ENCODE data around the gene RRM1.

DNA sequence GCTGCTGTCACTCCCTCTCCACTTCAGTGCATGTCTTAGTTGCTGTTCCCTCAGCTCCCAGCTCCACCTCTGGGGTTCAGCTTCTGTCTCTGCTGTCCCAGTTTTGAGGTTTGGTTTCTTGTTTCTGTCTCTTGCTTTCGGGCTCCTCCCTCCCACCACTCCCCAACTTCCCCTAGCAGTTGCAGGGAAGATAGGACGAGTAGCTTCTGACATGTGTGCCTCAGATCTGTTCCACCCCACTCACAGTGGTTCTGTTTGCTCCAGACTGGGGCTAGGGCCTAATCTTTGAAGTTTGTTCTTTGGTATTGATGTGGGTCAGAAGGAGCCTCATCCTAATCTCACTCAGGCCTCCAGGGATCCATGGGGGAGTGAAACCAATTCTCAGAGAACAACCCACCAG, 2.6 kb upstream of the RRM1 start:
- TF ChIP-seq, protein P1, sequence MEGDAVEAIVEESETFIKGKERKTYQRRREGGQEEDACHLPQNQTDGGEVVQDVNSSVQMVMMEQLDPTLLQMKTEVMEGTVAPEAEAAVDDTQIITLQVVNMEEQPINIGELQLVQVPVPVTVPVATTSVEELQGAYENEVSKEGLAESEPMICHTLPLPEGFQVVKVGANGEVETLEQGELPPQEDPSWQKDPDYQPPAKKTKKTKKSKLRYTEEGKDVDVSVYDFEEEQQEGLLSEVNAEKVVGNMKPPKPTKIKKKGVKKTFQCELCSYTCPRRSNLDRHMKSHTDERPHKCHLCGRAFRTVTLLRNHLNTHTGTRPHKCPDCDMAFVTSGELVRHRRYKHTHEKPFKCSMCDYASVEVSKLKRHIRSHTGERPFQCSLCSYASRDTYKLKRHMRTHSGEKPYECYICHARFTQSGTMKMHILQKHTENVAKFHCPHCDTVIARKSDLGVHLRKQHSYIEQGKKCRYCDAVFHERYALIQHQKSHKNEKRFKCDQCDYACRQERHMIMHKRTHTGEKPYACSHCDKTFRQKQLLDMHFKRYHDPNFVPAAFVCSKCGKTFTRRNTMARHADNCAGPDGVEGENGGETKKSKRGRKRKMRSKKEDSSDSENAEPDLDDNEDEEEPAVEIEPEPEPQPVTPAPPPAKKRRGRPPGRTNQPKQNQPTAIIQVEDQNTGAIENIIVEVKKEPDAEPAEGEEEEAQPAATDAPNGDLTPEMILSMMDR (IDR thresholded peaks at IDR 0.05): no peak
- TF ChIP-seq POLR2AphosphoS5 (IDR thresholded peaks at IDR 0.05): no peak
